GM23248 (cell line): ENCODE results near the gene SLC12A7. TPM values are rescaled to one million over a fixed set of nuclear protein-coding genes. Genes with fewer than 3 reads are reported as not detected.

Experiments
- DNase-seq: peaks from one replicate; pipeline ENCODE4 v3.0.0-alpha.2; 2015
- H2AFZ ChIP-seq: fragments of 200-600 bp; sonication (generic); 2 replicates; pipeline ENCODE4 v1.6.1; 2016; ENCODE audit warnings: antibody characterized with exemption
- H3F3A ChIP-seq: fragments of 200-600 bp; sonication (generic); 2 replicates; pipeline ENCODE4 v1.6.1; 2016; ENCODE audit warnings: mild to moderate bottlenecking, antibody characterized with exemption, mixed run types; ENCODE audit not compliant: insufficient read depth
- H3K27ac ChIP-seq: fragments of 200-600 bp; sonication (generic); 2 replicates; pipeline ENCODE4 v1.5.1; 2016; ENCODE audit warnings: mild to moderate bottlenecking
- H3K27me3 ChIP-seq: fragments of 200-600 bp; sonication (generic); replicated peaks from 2 replicates; pipeline ENCODE4 v1.6.1; 2016; ENCODE audit warnings: mild to moderate bottlenecking; ENCODE audit not compliant: insufficient read depth
- H3K36me3 ChIP-seq: fragments of 200-600 bp; sonication (generic); 2 replicates; pipeline ENCODE4 v1.6.1; 2016; ENCODE audit warnings: low read depth, mild to moderate bottlenecking
- H3K4me1 ChIP-seq: fragments of 200-600 bp; sonication (generic); 2 replicates; pipeline ENCODE4 v1.6.1; 2016; ENCODE audit warnings: mild to moderate bottlenecking; ENCODE audit not compliant: insufficient read depth
- H3K4me2 ChIP-seq: fragments of 200-600 bp; sonication (generic); one replicate; pipeline ENCODE4 v1.6.1; 2016; ENCODE audit warnings: mild to moderate bottlenecking; ENCODE audit not compliant: unreplicated experiment
- H3K4me3 ChIP-seq: fragments of 200-600 bp; sonication (generic); 2 replicates; pipeline ENCODE4 v1.5.1; 2016; ENCODE audit warnings: mild to moderate bottlenecking
- H3K79me2 ChIP-seq: fragments of 200-600 bp; sonication (generic); 2 replicates; pipeline ENCODE4 v1.6.1; 2016; ENCODE audit warnings: mild to moderate bottlenecking; ENCODE audit not compliant: insufficient read depth
- H3K9ac ChIP-seq: fragments of 200-600 bp; sonication (generic); 2 replicates; pipeline ENCODE4 v1.6.1; 2016; ENCODE audit warnings: mild to moderate bottlenecking
- H3K9me2 ChIP-seq: fragments of 200-600 bp; sonication (generic); 2 replicates; pipeline ENCODE4 v1.6.1; 2016; ENCODE audit warnings: mixed run types, mild to moderate bottlenecking, moderate library complexity; ENCODE audit not compliant: insufficient read depth
- H3K9me3 ChIP-seq: fragments of 200-600 bp; sonication (generic); one replicate; pipeline ENCODE4 v1.6.1; 2017; ENCODE audit warnings: low read depth
- H4K20me1 ChIP-seq: fragments of 200-600 bp; sonication (generic); 2 replicates; pipeline ENCODE4 v1.6.0; 2016; ENCODE audit not compliant: insufficient read depth
- EZH2 ChIP-seq: fragments of 200-600 bp; sonication (generic); IDR thresholded peaks from 2 replicates; pipeline ENCODE4 v1.6.1; 2018; ENCODE audit warnings: antibody characterized with exemption, mild to moderate bottlenecking; ENCODE audit not compliant: insufficient read depth, poor library complexity, severe bottlenecking
- EZH2phosphoT487 ChIP-seq: fragments of 200-600 bp; sonication (generic); IDR thresholded peaks from 2 replicates; pipeline ENCODE4 v1.6.1; 2018; ENCODE audit warnings: antibody characterized with exemption, moderate library complexity, mild to moderate bottlenecking, low read depth; ENCODE audit not compliant: insufficient read depth
- WGBS, 2 experiments: methylation state at CpG; one replicate each; pipeline ENCODE4 v1.1.6; 2015 to 2017; ENCODE audit warnings: low lambda C conversion rate in 2 of 2, low coverage in 1 of 2; ENCODE audit errors: missing lambda C conversion rate in 2 of 2; 5-methylcytosine and 5-hydroxymethylcytosine counted together
- in situ Hi-C: fragments of 300-500 bp; cut with MboI; formaldehyde crosslinking; loops from 2 replicates; pipeline ENCODE4 v1.15.0; 2020
- polyA plus RNA-seq: library from polyadenylated mRNA; unstranded; fragments of >200 nt; fragmentation: Nextera tagmentation; extraction: Ambion mirVana; gene quantifications from 2 replicates; pipeline ENCODE4 v1.2.1, GENCODE V29; 2016
- total RNA-seq: library from RNA; depleted of rRNA; stranded (reverse); fragments of >200 nt; shearing (Covaris generic); gene quantifications from 2 replicates; pipeline ENCODE4 v1.2.3, GENCODE V29; 2014

SLC12A7 gene
- total and polyA plus RNA-seq, 2 experiments from 2014 or later: 0.75 to 1.9 TPM

- H3K9ac ChIP-seq: no peak overlapping the region
- no peaks in the 10 kb centered on the region for H3F3A ChIP-seq
- no peak overlapping the region for H3K27ac ChIP-seq
- no peak overlapping the region for H3K4me3 ChIP-seq
- H3K4me2 ChIP-seq: no peak overlapping the region
- in situ Hi-C loops: no loop called here
- no peaks in the 10 kb centered on the region for H3K9me3 ChIP-seq
- H3K36me3 ChIP-seq: no peaks in the 10 kb centered on the region
- H3K9me2 ChIP-seq: no peaks in the 10 kb centered on the region
- 65 to 68% methylated on average over 12 of the region's 12 CpGs for WGBS, 2 experiments
- no peak overlapping the region for H2AFZ ChIP-seq
- no peaks in the 10 kb centered on the region for H4K20me1 ChIP-seq
- no peaks in the 10 kb centered on the region for H3K4me1 ChIP-seq
- H3K27me3 ChIP-seq: peaks cover 38% of the 10 kb centered on the region
- DNase-seq: no peak
- H3K79me2 ChIP-seq: no peaks in the 10 kb centered on the region
- TF ChIP-seq EZH2 (no peak), EZH2phosphoT487 (no peak)
These were observed 99.5 kb downstream of the SLC12A7 start for GRCh38 chr5:1012313-1012841.

- Histone ChIP-seq H3K9me3 (no peaks in the 10 kb centered on the region), H2AFZ (no peak overlapping the region), H3K79me2 (no peaks in the 10 kb centered on the region), H3K36me3 (no peaks in the 10 kb centered on the region), H3K9ac (no peak overlapping the region), H3K4me2 (no peak overlapping the region), H3K27ac (no peak overlapping the region), H3K4me1 (no peaks in the 10 kb centered on the region), H3F3A (no peaks in the 10 kb centered on the region), H4K20me1 (no peaks in the 10 kb centered on the region), H3K9me2 (no peaks in the 10 kb centered on the region), H3K4me3 (no peak overlapping the region), H3K27me3 (peaks cover 41% of the 10 kb centered on the region)
- in situ Hi-C loops: no loop called here
- TF ChIP-seq EZH2phosphoT487: no peak
- no peak for TF ChIP-seq EZH2
- WGBS, 2 experiments: 80 to 82% methylated on average over 19 of the region's 19 CpGs
- DNase-seq: no peak
These were observed 100.0 kb downstream of the SLC12A7 start for GRCh38 chr5:1011741-1012312.

- H3K9ac ChIP-seq: no peak overlapping the region
- no peak for TF ChIP-seq EZH2
- TF ChIP-seq EZH2phosphoT487: no peak
- H3K9me3 ChIP-seq: no peaks in the 10 kb centered on the region
- H3K9me2 ChIP-seq: no peaks in the 10 kb centered on the region
- H4K20me1 ChIP-seq: no peaks in the 10 kb centered on the region
- H3K27me3 ChIP-seq: peaks cover 45% of the 10 kb centered on the region
- no peaks in the 10 kb centered on the region for H3K36me3 ChIP-seq
- no peak overlapping the region for H2AFZ ChIP-seq
- H3K27ac ChIP-seq: no peak overlapping the region
- WGBS, 2 experiments: 77 to 78% methylated on average over 11 of the region's 11 CpGs
- H3K4me3 ChIP-seq: no peak overlapping the region
- in situ Hi-C loops: no loop called here
- H3K4me1 ChIP-seq: no peaks in the 10 kb centered on the region
- no peak for DNase-seq
- no peaks in the 10 kb centered on the region for H3F3A ChIP-seq
- no peaks in the 10 kb centered on the region for H3K79me2 ChIP-seq
- no peak overlapping the region for H3K4me2 ChIP-seq
These were observed 100.6 kb downstream of the SLC12A7 start for GRCh38 chr5:1011226-1011631.

- TF ChIP-seq EZH2phosphoT487 (no peak), EZH2 (no peak)
- H3K9ac ChIP-seq: no peak overlapping the region
- H3K9me2 ChIP-seq: no peaks in the 10 kb centered on the region
- H3K79me2 ChIP-seq: no peaks in the 10 kb centered on the region
- H3K27me3 ChIP-seq: peaks cover 50% of the 10 kb centered on the region
- in situ Hi-C loops: no loop called here
- no peak overlapping the region for H2AFZ ChIP-seq
- no peaks in the 10 kb centered on the region for H3K4me1 ChIP-seq
- no peaks in the 10 kb centered on the region for H3K9me3 ChIP-seq
- no peak overlapping the region for H3K4me2 ChIP-seq
- H4K20me1 ChIP-seq: no peaks in the 10 kb centered on the region
- no peak overlapping the region for H3K4me3 ChIP-seq
- no peak for DNase-seq
- WGBS, 2 experiments: 64 to 76% methylated on average over 10 to 13 of the region's 13 CpGs
- H3K27ac ChIP-seq: no peak overlapping the region
- H3K36me3 ChIP-seq: no peaks in the 10 kb centered on the region
- no peaks in the 10 kb centered on the region for H3F3A ChIP-seq
These were observed 101.2 kb downstream of the SLC12A7 start for GRCh38 chr5:1010641-1011046.
